Epithelial cell of prostate (primary cell): ENCODE measurements around the gene B4GALNT1.
"Not testable (repeated sequence)": the region's sequence is repeated elsewhere in the genome, so short reads cannot be mapped to it uniquely, and the experiment has no call there.

Experiments used
- DNase-seq: peaks from one replicate; pipeline ENCODE4 v3.0.0-alpha.2; 2011; ENCODE audit warnings: low read depth, low spot score
- H3K27ac ChIP-seq: fragments of 450-650 bp; 2 replicates; pipeline ENCODE4 v1.5.1; 2017; ENCODE audit warnings: mild to moderate bottlenecking

The B4GALNT1 gene

DNA sequence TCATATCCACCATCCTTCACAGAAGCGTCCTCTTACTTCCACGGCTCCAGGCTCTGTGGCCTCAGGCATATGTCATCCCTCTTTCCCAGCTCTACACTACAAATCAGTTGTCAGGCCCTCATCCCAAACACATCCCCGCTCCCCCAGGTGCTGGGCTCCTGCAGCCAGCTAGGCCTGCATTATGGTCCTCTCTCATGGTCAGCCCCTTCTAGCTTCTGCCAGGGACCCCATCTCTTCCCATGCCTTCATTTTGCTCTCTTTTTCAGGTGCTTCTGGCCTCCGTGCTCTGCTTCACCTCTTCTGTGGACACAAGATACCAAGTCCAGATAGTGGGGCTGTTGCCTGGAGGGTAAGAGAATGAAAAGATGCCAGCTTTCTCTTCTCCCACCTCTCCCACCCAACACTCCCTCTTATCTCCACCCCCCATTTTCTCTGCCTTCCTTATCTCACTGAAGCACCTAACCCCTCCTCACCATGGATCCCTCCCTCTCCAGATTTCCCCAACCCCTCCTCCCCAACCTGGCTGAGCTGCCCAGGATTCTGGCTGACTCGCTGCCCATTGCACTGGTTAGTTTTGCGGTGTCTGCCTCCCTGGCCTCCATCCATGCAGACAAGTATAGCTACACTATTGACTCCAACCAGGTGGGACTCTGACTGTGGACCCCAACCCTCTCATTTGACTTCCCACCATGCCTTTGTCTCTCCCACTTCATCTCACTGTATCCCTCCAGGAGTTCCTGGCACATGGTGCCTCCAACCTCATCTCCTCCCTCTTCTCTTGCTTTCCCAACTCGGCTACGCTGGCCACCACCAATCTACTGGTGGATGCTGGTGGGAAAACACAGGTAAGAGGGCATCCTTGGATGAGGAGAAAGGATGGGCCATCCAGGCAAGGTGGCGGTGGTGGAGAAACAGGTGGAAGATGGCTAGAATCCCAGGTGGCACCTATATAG lies 10.4 kb downstream of the B4GALNT1 start:
- no peak for DNase-seq
- H3K27ac ChIP-seq, result no peak overlapping the region

DNA sequence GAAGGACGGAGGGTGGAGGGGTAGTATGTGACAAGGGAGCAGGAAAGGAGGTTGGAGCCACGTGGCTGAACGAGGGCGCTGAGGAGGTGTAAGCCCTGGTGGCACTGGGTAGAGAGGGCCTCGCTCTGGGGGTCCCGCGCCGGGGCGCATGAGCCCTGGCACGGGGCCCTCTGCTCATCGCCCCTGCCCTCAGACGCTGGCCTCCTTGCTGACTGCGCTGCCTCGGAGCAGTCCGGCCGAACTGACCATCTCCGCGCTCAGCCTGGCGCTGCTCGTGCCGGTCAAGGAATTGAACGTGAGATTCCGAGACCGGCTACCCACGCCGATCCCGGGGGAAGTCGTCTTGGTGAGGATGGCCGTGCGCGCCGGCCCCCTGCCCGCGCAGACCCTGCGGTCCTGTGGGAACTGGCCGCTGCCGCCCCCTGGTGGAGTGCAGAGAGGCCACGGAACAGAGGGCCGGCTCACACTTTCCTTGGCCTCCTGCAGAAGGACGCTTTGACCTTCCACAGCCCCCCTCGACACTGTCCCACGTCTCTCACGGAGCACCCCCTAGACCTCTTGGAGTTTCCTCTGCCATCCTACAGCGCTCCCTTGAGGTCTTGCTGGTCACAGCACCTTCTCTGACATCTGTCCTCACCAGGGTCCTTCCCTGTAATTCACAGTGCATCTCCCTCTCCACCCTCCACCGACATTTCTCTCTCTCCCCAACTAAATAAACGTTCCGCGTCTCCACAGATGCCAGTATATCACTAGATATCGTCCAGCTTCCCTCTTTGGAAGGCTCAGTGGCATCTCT lies 11.3 kb downstream of the B4GALNT1 start:
- DNase-seq, result no peak
- H3K27ac ChIP-seq, result no peak overlapping the region

DNA sequence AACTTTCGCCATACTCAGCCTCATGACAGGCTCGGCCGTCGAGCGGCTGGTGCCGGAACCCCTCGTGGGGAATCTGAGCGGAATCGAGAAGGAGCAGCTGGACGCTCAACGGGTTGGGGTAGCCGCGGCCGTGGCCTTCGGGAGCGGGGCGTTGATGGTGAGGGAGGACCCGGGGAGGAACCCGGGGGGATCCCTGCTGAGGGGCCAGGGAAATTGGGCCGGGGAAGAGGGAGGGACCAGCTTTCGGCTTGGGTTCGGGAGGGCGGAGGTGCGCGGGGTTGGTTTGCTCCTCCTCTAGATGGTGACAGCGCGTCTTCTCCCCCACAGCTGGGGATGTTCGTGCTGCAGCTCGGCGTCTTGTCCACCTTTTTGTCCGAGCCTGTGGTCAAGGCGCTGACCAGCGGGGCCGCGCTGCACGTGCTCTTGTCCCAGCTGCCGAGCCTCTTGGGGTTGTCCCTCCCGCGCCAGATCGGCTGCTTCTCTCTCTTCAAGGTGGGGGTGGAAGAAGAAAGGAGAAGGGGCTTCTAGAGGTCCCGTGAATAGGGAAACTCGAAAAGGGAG lies 12.0 kb downstream of the B4GALNT1 start:
- no peak overlapping the region for H3K27ac ChIP-seq
- no peak for DNase-seq

DNA sequence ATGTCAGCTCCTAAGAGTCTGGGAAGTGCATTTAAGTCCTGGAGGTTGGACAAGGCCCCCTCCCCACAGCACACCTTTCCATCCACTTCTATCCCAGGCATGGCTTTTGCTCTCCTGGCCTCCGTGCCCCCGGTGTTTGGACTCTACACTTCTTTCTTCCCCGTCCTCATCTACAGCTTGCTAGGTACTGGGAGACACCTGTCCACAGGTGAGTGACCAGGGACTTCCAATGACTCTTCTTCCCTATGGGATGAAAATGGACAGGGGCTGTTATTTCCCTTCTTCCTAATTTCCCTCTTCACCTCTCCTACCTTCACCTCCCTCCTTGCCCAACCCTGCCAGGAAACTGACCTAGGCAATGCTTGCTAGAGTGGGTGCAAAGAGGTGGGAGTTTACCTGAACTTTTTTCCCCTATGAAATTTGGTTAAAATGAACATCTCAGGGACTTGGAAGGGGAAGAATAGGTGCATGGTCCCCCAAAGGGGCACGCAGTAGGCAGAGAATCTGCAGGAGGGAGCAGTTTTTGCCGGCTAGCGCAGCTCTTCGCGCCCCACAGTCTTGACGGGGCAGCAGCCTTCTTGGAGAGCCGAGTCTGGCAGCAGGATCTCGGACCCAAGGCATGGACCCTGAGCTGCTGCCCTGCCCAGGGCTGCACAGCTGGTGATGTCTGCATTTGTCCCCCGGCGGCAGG lies 12.6 kb downstream of the B4GALNT1 start:
- DNase-seq, result no peak
- H3K27ac ChIP-seq, result no peak overlapping the region

DNA sequence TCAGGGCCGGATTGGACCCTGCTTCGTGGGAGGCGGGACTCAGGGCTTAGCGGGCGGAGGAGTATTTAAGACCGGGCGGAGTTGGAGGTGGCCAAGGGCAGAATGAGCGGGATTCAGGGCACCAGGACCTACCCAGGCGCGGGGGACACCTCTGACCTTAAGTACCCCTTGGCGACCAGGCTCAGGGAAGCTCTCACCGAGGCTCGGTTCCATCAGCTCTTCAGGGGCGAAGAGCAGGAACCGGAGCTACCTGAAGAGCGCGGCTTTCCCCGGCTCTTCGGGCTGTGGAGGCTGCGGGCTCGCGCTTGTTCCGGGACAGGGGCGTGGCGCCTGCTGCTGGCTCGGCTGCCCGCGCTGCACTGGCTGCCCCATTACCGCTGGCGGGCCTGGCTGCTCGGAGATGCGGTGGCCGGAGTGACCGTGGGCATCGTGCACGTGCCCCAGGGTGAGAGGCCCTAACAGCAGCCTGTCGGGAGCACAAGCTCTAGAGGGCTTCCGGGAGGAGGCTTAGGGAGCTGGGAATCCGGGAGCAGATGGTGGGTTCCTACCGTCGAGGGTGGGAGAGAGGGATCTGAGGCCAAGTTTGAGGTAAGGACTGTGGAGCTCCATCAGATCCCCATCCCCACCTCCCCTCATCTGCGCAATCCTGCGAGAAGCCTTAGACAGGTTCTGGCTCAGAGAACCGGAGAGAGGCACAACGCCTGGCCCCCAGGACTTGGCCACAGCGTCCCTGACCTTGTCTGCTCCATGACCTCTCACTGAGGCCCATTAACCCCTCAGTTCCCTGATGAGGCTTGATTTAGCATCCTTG lies 13.4 kb downstream of the B4GALNT1 start:
- no peak for DNase-seq
- H3K27ac ChIP-seq, result no peak overlapping the region

DNA sequence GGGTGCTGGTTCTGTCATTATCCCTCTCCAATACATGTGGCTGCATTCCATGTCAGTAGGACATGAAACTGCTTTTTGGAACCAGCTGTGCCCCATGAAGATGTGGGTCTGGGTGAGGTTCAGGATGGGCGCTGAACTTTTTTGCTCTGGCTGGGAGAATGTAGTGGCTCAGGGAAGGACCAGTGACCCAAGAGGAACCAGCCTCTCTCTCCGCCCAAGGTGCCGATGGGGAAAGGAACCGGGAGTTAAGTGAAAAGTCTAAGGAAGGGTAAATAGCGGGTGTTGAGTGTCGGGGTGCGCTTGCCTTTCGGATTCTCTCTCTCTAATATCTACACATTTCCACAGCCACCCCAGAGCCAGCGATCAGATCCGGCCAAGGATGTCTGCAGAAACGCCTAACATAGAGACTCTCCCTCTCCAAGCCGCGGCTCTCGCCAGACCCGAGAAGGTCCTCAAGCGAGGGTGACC lies 14.0 kb downstream of the B4GALNT1 start:
- H3K27ac ChIP-seq, result no peak overlapping the region
- no peak for DNase-seq

DNA sequence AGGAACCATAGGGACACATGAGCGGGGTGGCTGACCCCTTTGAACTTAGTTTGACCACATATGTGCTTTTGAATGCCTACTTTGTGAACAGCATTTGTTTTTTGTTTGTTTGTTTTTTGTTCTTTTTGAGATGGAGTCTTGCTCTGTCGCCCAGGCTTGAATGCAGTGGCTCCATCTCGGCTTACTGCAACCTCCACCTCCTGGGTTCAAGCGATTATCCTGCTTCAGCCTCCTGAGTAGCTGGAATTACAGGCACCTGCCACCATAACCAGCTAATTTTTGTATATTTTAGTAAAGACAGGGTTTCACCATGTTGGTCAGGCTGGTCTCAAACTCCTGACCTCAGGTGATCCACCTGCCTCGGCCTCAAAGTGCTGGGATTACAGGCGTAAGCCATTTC lies 14.6 kb downstream of the B4GALNT1 start:
- not testable (repeated sequence) for DNase-seq

DNA sequence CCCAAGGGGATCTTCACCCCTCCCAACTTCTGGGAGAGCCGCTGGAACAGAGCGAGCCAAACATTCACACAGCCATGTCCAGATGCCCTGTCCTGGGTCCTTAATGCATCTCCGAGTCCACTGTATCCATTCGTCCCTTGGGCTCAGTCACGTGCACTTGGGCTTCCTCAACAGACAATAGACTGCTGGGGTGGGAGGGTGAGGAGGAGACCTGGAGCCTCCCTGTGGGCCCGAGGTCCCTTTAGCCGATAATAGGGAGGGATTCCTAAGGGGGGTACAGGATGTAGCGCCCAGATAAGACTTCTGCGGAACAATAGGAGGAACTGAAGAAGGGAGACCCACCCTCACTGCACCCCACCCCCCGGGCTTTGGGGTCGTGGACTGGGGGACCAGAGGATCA lies 15.1 kb downstream of the B4GALNT1 start:
- no peak overlapping the region for H3K27ac ChIP-seq
- no peak for DNase-seq

More for the DNA sequence above, 14.6 kb downstream of the B4GALNT1 start:
- not testable (repeated sequence) for H3K27ac ChIP-seq

DNA sequence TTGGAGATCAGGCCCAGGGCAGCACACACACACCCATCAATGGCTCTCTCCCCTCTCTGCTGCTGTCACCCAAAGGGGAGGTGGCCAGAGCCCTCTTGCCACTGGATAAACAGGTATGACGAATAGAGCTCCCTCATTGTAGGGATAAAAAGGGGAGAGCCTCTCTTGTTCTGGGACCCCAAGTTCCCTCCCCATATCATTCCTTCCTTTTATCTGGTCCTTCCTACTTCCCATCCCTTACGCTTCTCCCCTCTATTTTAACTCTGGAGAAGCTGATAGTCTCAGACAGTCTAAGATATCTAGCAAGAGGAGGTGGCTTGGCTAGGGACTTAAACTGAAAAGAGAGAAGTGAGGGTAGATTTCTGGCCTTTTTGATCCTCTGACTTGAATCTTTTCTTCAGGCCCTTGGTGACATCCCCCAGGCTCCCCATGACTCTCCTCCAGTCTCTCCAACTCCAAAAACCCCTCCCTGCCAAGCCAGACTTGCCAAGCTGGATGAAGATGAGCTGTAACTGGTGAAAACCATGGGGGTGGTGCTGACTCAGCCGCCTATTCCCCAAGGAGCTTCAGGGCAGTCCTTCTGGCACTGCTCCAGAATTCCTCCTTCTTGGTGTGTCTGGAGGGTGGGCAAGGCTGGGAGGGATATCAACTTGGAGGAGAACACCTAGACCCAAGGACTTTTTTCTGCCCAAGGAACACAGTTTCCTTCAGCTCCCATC lies 16.5 kb downstream of the B4GALNT1 start:
- no peak overlapping the region for H3K27ac ChIP-seq
- DNase-seq, result no peak

DNA sequence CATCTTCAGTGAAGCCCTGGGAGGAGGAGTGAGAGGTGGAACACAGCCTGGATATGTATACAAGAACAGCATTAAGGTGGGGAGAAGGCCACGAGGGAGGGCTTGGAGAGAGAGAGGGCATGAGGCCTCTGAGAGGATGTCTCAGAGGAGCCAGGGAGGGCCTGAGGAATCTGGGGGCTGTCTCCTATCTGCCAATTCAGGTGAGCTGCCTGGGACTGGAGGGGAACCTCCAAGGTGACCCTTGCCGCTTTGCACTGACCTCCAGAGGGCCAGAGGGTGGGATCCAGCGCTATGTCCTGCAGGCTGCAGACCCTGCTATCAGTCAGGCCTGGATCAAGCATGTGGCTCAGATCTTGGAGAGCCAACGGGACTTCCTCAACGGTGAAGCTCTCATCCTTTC lies 17.4 kb downstream of the B4GALNT1 start:
- no peak for DNase-seq
- no peak overlapping the region for H3K27ac ChIP-seq

DNA sequence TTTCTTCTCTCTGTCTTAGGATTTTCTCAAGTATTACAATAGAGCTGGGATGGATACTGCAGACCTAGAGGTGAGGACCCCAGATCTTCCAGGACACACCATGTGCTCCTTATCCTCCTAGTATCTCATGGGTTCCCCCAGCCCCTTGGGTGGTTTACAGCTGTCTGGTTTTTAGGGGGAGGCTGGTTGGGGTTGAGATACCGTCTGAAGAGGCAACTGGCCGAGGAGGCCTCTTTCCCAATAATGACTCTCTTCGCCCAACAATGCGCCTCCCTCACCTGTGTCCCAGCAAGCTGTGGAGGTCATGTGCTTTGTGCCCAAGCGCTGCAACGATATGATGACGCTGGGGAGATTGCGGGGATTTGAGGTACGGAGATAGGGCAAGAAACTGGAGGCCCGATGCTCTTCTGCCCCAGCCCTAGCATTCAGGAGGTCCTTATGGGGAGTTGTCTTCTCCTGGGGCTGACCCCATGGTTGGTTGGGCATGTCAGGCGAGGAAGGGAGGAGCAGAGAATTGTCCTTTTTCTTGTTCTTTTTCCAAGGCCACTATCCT lies 18.0 kb downstream of the B4GALNT1 start:
- no peak overlapping the region for H3K27ac ChIP-seq
- no peak for DNase-seq

DNA sequence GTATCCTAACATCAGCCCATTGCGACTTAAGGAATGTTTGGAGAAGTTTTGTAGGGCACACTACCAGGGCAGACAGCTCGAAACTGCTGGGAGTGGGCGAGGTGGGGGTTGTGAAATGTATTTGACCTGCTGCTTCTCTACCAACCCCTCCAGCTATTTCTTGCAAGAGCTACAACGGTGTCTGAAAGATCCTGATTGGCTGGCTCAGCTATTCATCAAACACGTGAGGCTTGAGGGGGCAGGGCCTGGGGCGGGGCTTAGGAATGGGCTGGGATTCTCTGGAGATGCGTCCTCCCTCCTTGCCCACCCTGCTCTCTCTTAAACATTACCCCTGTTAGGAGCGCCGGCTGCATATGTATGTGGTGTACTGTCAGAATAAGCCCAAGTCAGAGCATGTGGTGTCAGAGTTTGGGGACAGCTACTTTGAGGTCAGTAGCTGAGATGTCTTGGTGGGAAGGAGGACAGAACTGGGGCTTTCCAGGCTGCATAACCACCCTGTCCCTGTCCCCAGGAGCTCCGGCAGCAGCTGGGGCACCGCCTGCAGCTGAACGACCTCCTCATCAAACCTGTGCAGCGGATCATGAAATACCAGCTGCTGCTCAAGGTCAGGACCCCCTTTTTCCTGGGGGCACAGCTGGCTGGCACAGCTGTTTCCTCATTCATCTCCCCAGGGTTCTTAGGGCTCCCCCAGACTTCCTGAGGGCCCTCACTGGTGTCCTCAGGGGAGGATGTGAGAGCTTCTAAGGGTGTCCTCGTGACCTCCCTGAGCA lies 18.6 kb downstream of the B4GALNT1 start:
- no peak for DNase-seq
- H3K27ac ChIP-seq, result no peak overlapping the region

DNA sequence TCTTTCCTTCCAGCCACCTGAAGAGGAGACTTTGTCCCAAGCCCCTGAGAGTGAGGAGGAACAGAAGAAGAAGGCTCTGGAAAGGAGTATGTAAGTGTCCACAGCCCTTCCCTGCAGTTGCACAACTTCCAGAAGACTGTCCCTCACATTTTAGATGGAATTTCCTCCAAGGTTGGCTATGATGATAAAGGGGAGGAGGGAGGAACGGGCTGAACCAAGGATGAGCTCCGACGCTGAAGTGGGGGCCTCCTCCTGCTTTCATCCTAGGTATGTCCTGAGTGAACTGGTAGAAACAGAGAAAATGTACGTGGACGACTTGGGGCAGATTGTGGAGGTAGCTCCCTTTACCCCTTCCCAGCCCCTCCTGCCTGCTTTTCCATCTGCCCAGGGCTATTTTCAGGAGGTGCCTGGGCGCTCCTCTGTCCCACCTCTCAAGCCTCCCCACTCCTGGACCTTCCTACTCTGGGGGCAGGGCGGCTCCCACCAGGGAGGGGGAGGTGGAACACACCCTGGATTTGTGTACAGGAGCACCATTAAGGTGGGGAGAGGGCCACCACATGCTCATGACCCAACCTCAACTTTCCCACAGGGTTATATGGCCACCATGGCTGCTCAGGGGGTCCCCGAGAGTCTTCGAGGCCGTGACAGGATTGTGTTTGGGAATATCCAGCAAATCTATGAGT lies 19.4 kb downstream of the B4GALNT1 start:
- DNase-seq, result no peak

DNA sequence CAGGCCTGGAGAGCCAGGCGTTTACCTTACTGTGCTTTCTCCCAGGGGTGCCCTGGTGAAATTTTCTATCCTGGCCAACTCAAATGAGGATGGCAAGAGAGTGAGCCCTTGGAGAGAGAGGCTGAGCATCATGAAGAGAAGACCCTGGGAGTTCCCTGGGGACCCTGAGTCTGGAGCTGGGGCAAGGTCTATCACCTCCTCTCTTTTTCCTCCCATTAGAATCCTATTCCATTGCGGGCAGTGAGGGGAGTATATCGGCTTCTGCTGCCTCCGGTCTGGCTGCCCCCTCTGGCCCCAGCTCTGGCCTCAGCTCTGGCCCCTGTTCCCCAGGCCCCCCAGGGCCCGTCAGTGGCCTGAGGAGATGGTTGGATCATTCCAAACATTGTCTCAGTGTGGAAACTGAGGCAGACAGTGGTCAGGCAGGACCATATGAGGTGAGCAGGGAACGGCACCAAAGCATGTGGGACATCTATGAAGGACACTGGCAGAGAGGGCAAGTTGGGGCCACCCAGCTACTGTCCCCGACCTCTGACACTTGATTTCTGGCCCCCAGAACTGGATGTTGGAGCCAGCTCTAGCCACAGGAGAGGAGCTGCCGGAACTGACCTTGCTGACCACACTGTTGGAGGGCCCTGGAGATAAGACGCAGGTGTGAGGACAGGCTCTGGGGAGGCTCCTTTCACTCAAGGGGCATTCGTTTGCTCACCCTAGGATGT lies 20.1 kb downstream of the B4GALNT1 start:
- H3K27ac ChIP-seq, result no peak overlapping the region
- no peak for DNase-seq

More for the DNA sequence above, 19.4 kb downstream of the B4GALNT1 start:
- no peak overlapping the region for H3K27ac ChIP-seq

DNA sequence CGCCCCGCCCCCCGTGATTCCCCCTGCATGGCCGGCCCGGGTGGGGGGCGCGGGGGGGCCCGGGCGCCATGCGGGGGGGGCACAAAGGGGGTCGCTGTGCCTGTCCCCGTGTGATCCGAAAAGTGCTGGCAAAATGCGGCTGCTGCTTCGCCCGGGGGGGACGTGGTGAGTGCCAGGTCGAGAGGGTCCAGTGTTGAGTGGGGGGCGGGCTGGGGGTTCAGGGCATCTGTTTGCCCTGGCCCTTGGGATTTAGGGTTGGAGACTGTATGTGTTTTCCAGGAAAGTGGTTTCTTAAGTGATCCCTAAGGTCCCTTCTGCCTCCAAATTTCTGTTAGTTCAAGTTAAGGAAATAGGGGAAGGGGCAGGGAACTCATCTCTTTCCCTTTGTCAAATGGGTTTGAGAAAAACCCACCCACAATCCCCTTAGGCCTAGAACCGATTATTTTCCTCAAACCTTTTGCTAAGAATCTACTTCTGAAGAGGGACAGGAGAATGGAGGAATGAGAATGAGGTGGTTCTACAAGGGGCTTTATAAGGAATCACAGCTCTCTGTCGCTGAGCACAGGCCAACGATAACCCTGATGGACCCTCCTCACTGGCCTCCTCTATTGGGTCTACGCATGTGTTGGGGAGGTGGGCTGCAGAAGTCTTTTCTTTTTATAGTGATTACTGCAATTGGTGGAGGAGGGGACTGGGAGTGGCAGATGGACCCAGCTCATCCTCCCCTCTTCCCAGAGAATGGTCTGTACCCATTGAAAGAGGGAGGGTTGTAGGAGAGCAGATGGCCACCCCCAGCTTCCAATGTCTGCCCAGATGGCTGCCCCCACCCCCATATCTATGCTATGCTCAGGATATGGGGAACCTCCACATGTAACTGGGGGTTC lies 20.9 kb downstream of the B4GALNT1 start:
- DNase-seq, result no peak
- no peak overlapping the region for H3K27ac ChIP-seq
